ENCODE data around the gene PORCN. TPM values are rescaled to one million over a fixed set of nuclear protein-coding genes. Genes with fewer than 3 reads are reported as not detected.
"Not testable (repeated sequence)": the region's sequence is repeated elsewhere in the genome, so short reads cannot be mapped to it uniquely, and the experiment has no call there.

The PORCN gene
- total RNA-seq, 2 donors from 2014 or later, result 3.6 to 5.3 TPM

- Histone ChIP-seq H3K9ac (ENCODE audit: low read depth in 2 of 2, low read length in 2 of 2) (no peak overlapping the region), H3K4me3 (no peak overlapping the region), H3K9me3 (no peaks in the 10 kb centered on the region), H3K36me3 (no peaks in the 10 kb centered on the region), H3K4me1 (no peaks in the 10 kb centered on the region), H3K27me3 (no peaks in the 10 kb centered on the region), H3K27ac (no peak overlapping the region)
- DNase-seq, result no peak
- intact Hi-C loops (cut with DNase I), result no loop called here
- no peak for TF ChIP-seq CTCF (IDR thresholded peaks at IDR 0.05)
Measured at GRCh38 chrX:48520455-48520854, 11.7 kb downstream of the PORCN start.

- H3K27me3 ChIP-seq, result no peaks in the 10 kb centered on the region
- H3K27ac ChIP-seq, result peak overlapping the region; percentile 41
- peak overlapping the region; percentile 50 to 55 for H3K9ac ChIP-seq (ENCODE audit: low read depth in 2 of 2, low read length in 2 of 2)
- intact Hi-C loops (cut with DNase I), result no loop called here
- peak overlapping the region; percentile 49 for H3K4me3 ChIP-seq
- H3K4me1 ChIP-seq, result no peaks in the 10 kb centered on the region
- no peak for TF ChIP-seq CTCF (IDR thresholded peaks at IDR 0.05)
- H3K36me3 ChIP-seq, result no peaks in the 10 kb centered on the region
- no peak for DNase-seq
- H3K9me3 ChIP-seq, result no peaks in the 10 kb centered on the region
Measured at GRCh38 chrX:48520976-48521352, 12.2 kb downstream of the PORCN start.

- H3K9me3 ChIP-seq, result no peaks in the 10 kb centered on the region
- intact Hi-C loops (cut with DNase I), result no loop called here
- H3K4me3 ChIP-seq, result peak within 1 kb of the TSS; percentile 49
- H3K36me3 ChIP-seq, result no peaks in the 10 kb centered on the region
- TF ChIP-seq CTCF (IDR thresholded peaks at IDR 0.05), result no peak
- peak within 1 kb of the TSS; percentile 41 for H3K27ac ChIP-seq
- DNase-seq, result peak; percentile 95
- no peaks in the 10 kb centered on the region for H3K4me1 ChIP-seq
- peak within 1 kb of the TSS; percentile 50 to 77 for H3K9ac ChIP-seq (ENCODE audit: low read depth in 2 of 2, low read length in 2 of 2)
- H3K27me3 ChIP-seq, result no peaks in the 10 kb centered on the region
Measured at GRCh38 chrX:48521353-48522243, 12.8 kb downstream of the PORCN start, which contains the start of gene EBP. EBP (plus strand) TSS chrX:48521808; CDS start chrX:48523772, 1,964 bp downstream.

- no peaks in the 10 kb centered on the region for H3K4me1 ChIP-seq
- H3K36me3 ChIP-seq, result no peaks in the 10 kb centered on the region
- peak overlapping the region; percentile 41 for H3K27ac ChIP-seq
- peak overlapping the region; percentile 49 for H3K4me3 ChIP-seq
- intact Hi-C loops (cut with DNase I), result no loop called here
- no peak for TF ChIP-seq CTCF (IDR thresholded peaks at IDR 0.05)
- peak overlapping the region; percentile 33 to 77 for H3K9ac ChIP-seq (ENCODE audit: low read depth in 2 of 2, low read length in 2 of 2)
- peak; percentile 38 for DNase-seq
- no peaks in the 10 kb centered on the region for H3K27me3 ChIP-seq
- no peaks in the 10 kb centered on the region for H3K9me3 ChIP-seq
Measured at GRCh38 chrX:48522291-48522690, 13.5 kb downstream of the PORCN start.

GRCh38 chrX:48523682-48524081, 14.9 kb downstream of the PORCN start:
- Histone ChIP-seq H3K27me3 (no peaks in the 10 kb centered on the region), H3K27ac (no peak overlapping the region), H3K9me3 (no peaks in the 10 kb centered on the region), H3K9ac (ENCODE audit: low read depth in 2 of 2, low read length in 2 of 2) (no peak overlapping the region), H3K4me3 (no peak overlapping the region), H3K36me3 (no peaks in the 10 kb centered on the region), H3K4me1 (no peaks in the 10 kb centered on the region)
- intact Hi-C loops (cut with DNase I), result no loop called here
- no peak for DNase-seq
- TF ChIP-seq CTCF (IDR thresholded peaks at IDR 0.05), result no peak

GRCh38 chrX:48525853-48526252, 17.1 kb downstream of the PORCN start:
- H3K9ac ChIP-seq (ENCODE audit: low read depth in 2 of 2, low read length in 2 of 2); H3K27me3 ChIP-seq; DNase-seq; H3K9me3 ChIP-seq; H3K4me3 ChIP-seq; intact Hi-C loops (cut with DNase I); H3K36me3 ChIP-seq; H3K27ac ChIP-seq; H3K4me1 ChIP-seq: not testable (repeated sequence)
